Activated CD8-positive, alpha-beta T cell treated with anti-CD3 and anti-CD28 coated beads for 36 hours (primary cell): ENCODE measurements around the gene DCN. TPM values are rescaled to one million over a fixed set of nuclear protein-coding genes. Genes with fewer than 3 reads are reported as not detected.

ENCODE experiments used
- ATAC-seq: fragments of 200-7000 bp; cut with Tn5 transposase; one replicate; pipeline ENCODE4 v1.10.0; 2021; ENCODE audit warnings: mild to moderate bottlenecking, moderate library complexity
- CTCF ChIA-PET: fragments of 350-600 bp; sonication (Branson Sonifier 250); formaldehyde crosslinking; loops from one replicate; lab custom pipeline; 2021; ENCODE audit warnings: antibody characterized with exemption; lab: Charles Lee
- POLR2A ChIA-PET: fragments of 350-600 bp; sonication (Branson Sonifier 250); formaldehyde crosslinking; loops from one replicate; lab custom pipeline; 2021; ENCODE audit warnings: antibody characterized with exemption; lab: Charles Lee
- DNase-seq: peaks from one replicate; pipeline ENCODE4 v3.0.0-alpha.2; 2020
- H3K27ac Mint-ChIP-seq: one replicate; pipeline ENCODE4 v1.8.0; 2021; ENCODE audit warnings: mild to moderate bottlenecking, mixed read lengths
- H3K27me3 Mint-ChIP-seq: one replicate; pipeline ENCODE4 v1.8.0; 2021; ENCODE audit warnings: mixed read lengths
- H3K36me3 Mint-ChIP-seq: one replicate; pipeline ENCODE4 v1.8.0; 2021; ENCODE audit warnings: low read depth, mixed read lengths
- H3K4me1 Mint-ChIP-seq: one replicate; pipeline ENCODE4 v1.8.0; 2021; ENCODE audit warnings: low read depth, mixed read lengths
- H3K4me3 Mint-ChIP-seq: one replicate; pipeline ENCODE4 v1.8.0; 2021; ENCODE audit warnings: mild to moderate bottlenecking, moderate library complexity, mixed read lengths
- H3K9me3 Mint-ChIP-seq: one replicate; pipeline ENCODE4 v1.8.0; 2021; ENCODE audit warnings: mixed read lengths
- CTCF ChIP-seq: fragments of 200-600 bp; IDR thresholded peaks from one replicate; pipeline ENCODE4 v1.8.0; 2022; ENCODE audit warnings: antibody characterized with exemption, mild to moderate bottlenecking
- intact Hi-C: fragments of 100-400 bp; cut with micrococcal nuclease; formaldehyde crosslinking; loops from one replicate; pipeline ENCODE4 v1.10.0; 2022
- total RNA-seq, 2 experiments: library from RNA; stranded (reverse); gene quantifications; one replicate each; pipeline ENCODE4 v1.2.3, GENCODE V29; 2021

Gene DCN
- total RNA-seq, 2 experiments from 2014 or later: not detected

GRCh38 chr12:91222746-91223145, 40.1 kb upstream of the DCN start:
- intact Hi-C loops: no loop called here
- ATAC-seq (no peak), DNase-seq (no peak)
- H3K4me3 Mint-ChIP-seq: no peak overlapping the region
- H3K4me1 Mint-ChIP-seq: no peaks in the 10 kb centered on the region
- POLR2A ChIA-PET: no interaction called here
- H3K27ac Mint-ChIP-seq: no peak overlapping the region
- H3K27me3 Mint-ChIP-seq: peaks cover 5% of the 10 kb centered on the region
- H3K36me3 Mint-ChIP-seq: no peaks in the 10 kb centered on the region
- TF ChIP-seq CTCF: no peak
- H3K9me3 Mint-ChIP-seq: no peaks in the 10 kb centered on the region
- CTCF ChIA-PET: no interaction called here

- intact Hi-C loops: no loop called here
- Mint-ChIP-seq H3K36me3 (no peaks in the 10 kb centered on the region), H3K9me3 (no peaks in the 10 kb centered on the region), H3K4me3 (no peak overlapping the region), H3K27me3 (peaks cover 3% of the 10 kb centered on the region), H3K4me1 (no peaks in the 10 kb centered on the region), H3K27ac (no peak overlapping the region)
- no peak for DNase-seq
- no peak for TF ChIP-seq CTCF
- CTCF ChIA-PET: no interaction called here
- POLR2A ChIA-PET: no interaction called here
- ATAC-seq: no peak
Measured at GRCh38 chr12:91219919-91220318, 37.3 kb upstream of the DCN start.

GRCh38 chr12:91219511-91219910, 36.9 kb upstream of the DCN start:
- no peaks in the 10 kb centered on the region for H3K36me3 Mint-ChIP-seq
- H3K27ac Mint-ChIP-seq: no peak overlapping the region
- ChIA-PET CTCF (no interaction called here), POLR2A (interaction anchor here (0.6 kb wide), 1 partner anchor 130 kb away, joined by 3 read pairs; no protein-coding TSS in a partner anchor)
- no peak for TF ChIP-seq CTCF
- no peaks in the 10 kb centered on the region for H3K4me1 Mint-ChIP-seq
- no peak for ATAC-seq
- H3K9me3 Mint-ChIP-seq: no peaks in the 10 kb centered on the region
- intact Hi-C loops: no loop called here
- peaks cover 3% of the 10 kb centered on the region for H3K27me3 Mint-ChIP-seq
- DNase-seq: no peak
- H3K4me3 Mint-ChIP-seq: no peak overlapping the region

GRCh38 chr12:91216871-91217270, 34.3 kb upstream of the DCN start:
- Mint-ChIP-seq H3K36me3 (no peaks in the 10 kb centered on the region), H3K4me3 (no peak overlapping the region), H3K9me3 (peaks cover 4% of the 10 kb centered on the region), H3K4me1 (no peaks in the 10 kb centered on the region), H3K27me3 (no peaks in the 10 kb centered on the region), H3K27ac (no peak overlapping the region)
- POLR2A ChIA-PET: no interaction called here
- intact Hi-C loops: no loop called here
- CTCF ChIA-PET: no interaction called here
- TF ChIP-seq CTCF: no peak
- no peak for DNase-seq
- no peak for ATAC-seq

GRCh38 chr12:91215940-91216454, 33.4 kb upstream of the DCN start:
- no peaks in the 10 kb centered on the region for H3K36me3 Mint-ChIP-seq
- peaks cover 4% of the 10 kb centered on the region for H3K9me3 Mint-ChIP-seq
- no peak overlapping the region for H3K4me3 Mint-ChIP-seq
- ChIA-PET CTCF (no interaction called here), POLR2A (no interaction called here)
- no peak for TF ChIP-seq CTCF
- intact Hi-C loops: no loop called here
- no peaks in the 10 kb centered on the region for H3K27me3 Mint-ChIP-seq
- ATAC-seq: no peak
- H3K4me1 Mint-ChIP-seq: no peaks in the 10 kb centered on the region
- no peak overlapping the region for H3K27ac Mint-ChIP-seq
- no peak for DNase-seq
